ENCODE results near the gene FKRP. TPM values are rescaled to one million over a fixed set of nuclear protein-coding genes. Genes with fewer than 3 reads are reported as not detected.
"Not testable (repeated sequence)": the region's sequence is repeated elsewhere in the genome, so short reads cannot be mapped to it uniquely, and the experiment has no call there.

The FKRP gene
- total RNA-seq: 10 to 100 TPM; 17.8 to 18.1 TPM

DNA sequence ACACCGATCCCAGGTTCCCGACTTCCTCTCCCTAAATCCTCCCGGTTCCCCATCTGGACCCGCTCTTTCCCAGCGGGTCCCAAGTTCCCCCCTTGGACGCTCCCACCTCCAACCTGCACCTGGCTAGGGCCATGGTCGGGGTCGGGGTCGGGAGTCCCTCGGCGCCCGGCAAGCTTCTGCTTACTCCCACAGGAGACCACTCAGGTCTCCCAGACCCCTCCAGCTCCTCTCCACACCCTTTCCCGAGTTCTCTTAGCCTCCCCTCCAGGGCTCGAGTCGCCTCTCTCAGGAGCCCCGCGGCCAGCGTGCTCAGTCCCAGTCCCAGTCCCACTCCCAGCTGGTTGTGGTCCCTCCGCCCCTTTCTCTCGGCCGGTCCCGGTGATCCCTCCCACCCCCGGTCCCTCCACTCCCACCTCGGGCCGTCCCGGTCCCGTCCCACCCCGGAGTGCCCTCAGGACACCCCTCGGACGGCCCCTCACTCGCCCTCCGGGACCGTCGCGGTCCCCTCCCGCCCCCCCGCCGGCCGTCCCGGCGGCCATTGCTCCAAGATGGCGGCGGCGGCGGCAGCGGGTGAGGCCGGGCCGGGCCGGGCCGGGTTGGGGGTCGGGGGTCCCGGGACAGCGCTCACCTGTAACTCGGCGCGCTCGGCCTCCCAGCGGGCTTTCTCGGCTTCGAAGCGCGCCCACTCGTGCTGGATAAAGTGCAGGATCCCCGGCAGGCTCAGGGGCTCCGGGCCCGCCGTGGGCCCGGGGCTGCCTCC lies at the start of gene FKRP:
TSS of gene FKRP (plus strand) at position 537 of the 760 bp plus-strand sequence. CDS start 9,394 bp downstream, outside the sequence.
- H3K36me3 Mint-ChIP-seq: peaks cover 6% of the 10 kb centered on the region
- peaks cover 41% of the 10 kb centered on the region for H3K4me1 Mint-ChIP-seq
- H3K27me3 Mint-ChIP-seq: no peaks in the 10 kb centered on the region
- DNase-seq: peak; percentile 68
- no peaks in the 10 kb centered on the region for H3K9me3 Mint-ChIP-seq
- POLR2A ChIA-PET: interaction anchor here (0.8 to 1.0 kb wide), 3 partner anchors 8 to 32 kb away, joined by 3 to 4 read pairs (median 3); no protein-coding TSS in a partner anchor
- peak; percentile 59 for ATAC-seq (ENCODE audit: low read depth)
- H3K27ac Mint-ChIP-seq: peak within 1 kb of the TSS; percentile 84
- H3K4me3 Mint-ChIP-seq: peak within 1 kb of the TSS; percentile 89

DNA sequence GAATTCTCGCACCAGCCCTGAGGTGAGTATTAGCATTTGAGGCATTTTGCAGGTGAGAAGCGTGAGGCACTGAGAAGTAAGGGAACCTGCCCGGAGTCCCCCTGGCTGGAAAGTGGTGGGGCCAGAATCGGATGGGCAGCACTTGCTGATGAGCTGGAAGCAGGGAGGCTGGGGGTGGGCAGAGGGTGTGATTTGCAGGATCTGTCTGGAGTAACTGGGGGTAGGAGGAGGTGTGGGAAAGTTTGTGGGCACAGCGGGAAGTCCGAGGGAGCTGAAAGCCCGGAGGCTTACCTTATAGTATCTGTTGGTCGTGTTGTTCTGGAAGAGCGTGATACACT lies 49.0 kb upstream of the FKRP start:
- Mint-ChIP-seq H3K4me1 (no peaks in the 10 kb centered on the region), H3K36me3 (peaks cover 52% of the 10 kb centered on the region), H3K27ac (no peak overlapping the region), H3K9me3 (no peaks in the 10 kb centered on the region), H3K27me3 (no peaks in the 10 kb centered on the region), H3K4me3 (no peak overlapping the region)
- ATAC-seq (ENCODE audit: low read depth) (no peak), DNase-seq (no peak)
- POLR2A ChIA-PET: no interaction called here

DNA sequence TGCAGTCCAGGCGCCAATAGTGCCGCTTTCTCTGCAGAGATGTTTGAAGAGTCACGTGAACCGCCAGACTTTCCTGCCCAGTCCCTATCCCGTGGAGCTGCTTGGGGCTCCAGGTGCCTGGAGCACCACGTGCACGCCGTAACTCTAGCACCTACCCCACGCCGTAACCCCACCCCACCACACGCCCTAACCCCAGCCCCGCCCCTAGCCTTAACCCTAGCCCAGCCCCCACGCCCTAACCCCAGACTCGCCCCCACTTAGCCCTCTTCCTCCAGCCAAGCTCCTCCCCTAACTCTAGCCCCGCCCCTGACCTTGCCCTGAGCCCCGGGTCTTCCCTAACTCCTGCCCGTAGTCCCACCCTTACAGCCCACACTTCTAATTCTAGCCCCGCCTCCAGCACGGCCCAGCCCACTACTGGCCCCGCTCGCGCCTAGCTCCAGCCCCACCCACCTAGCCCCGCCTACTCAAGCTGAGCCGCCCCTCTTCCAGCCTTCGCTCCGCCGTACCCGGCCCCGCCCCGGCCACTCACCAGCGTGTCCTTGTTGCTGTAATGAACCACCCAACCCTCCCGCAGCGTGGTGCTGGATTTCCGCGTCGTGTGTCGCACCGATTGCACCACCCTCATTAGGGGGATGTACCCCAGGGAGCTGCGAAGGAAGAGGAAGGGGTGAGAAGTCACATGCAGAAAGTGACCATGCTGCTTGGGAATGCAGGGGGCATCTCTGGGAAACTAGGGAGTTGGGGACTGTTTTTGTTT lies 48.5 kb upstream of the FKRP start:
- POLR2A ChIA-PET: interaction anchor here (1.1 kb wide), 1 partner anchor 17 kb away, joined by 5 read pairs; no protein-coding TSS in a partner anchor
- DNase-seq: peak; percentile 37
- Mint-ChIP-seq H3K27me3 (no peaks in the 10 kb centered on the region), H3K4me3 (no peak overlapping the region), H3K36me3 (peaks cover 46% of the 10 kb centered on the region), H3K27ac (no peak overlapping the region), H3K4me1 (no peaks in the 10 kb centered on the region), H3K9me3 (no peaks in the 10 kb centered on the region)
- ATAC-seq (ENCODE audit: low read depth): peak; percentile 45

DNA sequence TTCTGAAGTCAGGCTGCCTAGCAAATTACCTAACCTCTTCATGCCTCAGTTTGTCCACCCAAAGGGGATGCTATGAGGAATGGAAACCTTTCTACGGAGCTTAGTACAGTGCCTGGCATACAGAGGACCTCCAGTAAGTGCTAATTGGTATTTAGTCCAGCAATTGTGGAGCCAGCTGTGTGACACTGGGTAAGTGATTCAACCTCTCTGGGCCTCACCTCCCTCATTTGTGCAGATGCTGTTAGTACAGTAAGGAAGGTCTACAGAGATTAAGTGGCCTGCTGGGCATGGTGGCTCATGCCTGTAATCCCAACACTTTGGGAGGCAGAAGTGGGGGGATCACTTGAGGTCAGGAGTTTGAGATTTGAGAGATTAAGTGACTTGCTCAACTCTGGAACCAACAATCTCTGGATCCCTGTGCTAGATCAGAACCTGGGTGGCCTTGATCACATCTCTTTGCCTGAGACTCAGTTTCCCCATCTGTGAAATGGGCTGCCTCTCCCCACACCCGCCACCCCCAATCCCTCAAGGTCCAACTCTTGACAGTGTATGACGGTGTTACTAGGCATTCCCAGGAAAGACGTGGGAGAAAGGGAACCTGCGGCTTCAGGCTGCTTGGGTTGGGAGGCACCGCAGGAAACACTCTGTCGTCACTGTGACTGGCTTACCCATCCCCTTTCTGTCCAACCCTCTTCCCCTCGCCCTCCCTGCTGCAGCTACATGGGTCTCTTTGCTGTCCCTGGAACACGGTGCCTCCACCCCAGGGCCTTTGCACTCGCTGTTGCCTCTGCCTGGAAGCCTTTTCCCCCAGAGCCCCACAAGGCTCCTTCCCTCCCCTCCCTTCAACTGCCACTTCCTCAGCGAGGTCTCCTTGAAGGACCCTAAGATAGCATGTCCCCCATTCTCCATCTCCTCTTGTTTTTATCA lies 47.2 kb upstream of the FKRP start:
- POLR2A ChIA-PET: interaction anchor here (1.1 to 1.2 kb wide), 3 partner anchors 11 to 96 kb away, joined by 3 to 5 read pairs (median 3); no protein-coding TSS in a partner anchor
- Mint-ChIP-seq H3K4me3 (no peak overlapping the region), H3K36me3 (peaks cover 40% of the 10 kb centered on the region), H3K27ac (no peak overlapping the region), H3K9me3 (no peaks in the 10 kb centered on the region), H3K27me3 (no peaks in the 10 kb centered on the region), H3K4me1 (no peaks in the 10 kb centered on the region)
- DNase-seq: no peak
- ATAC-seq (ENCODE audit: low read depth): no peak

DNA sequence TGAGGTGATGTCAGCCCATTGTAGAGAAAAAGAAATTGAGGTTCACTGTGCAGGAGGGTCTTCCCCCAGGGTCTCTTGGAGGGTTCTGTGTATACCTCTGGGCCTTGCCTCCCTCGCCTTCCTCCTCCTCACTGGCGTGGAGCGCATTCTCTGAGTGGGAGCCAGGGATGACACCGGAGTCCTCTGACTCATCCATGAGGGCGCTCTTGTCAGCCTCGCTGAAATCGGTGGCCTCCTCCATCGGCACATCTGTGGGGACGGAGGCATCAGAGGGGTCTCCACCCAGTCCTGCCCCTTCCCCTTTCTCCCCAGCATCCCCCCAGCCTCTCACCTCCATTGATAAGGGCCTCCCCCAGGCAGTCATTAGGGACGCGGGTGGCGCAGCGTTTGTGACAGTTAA lies 45.2 kb upstream of the FKRP start:
- peaks cover 10% of the 10 kb centered on the region for H3K4me1 Mint-ChIP-seq
- H3K27me3 Mint-ChIP-seq: no peaks in the 10 kb centered on the region
- ATAC-seq (ENCODE audit: low read depth) (no peak), DNase-seq (no peak)
- peaks cover 39% of the 10 kb centered on the region for H3K36me3 Mint-ChIP-seq
- H3K27ac Mint-ChIP-seq: no peak overlapping the region
- H3K4me3 Mint-ChIP-seq: no peak overlapping the region
- POLR2A ChIA-PET: interaction anchor here (0.9 kb wide), 1 partner anchor 28 kb away, joined by 3 read pairs; no protein-coding TSS in a partner anchor
- no peaks in the 10 kb centered on the region for H3K9me3 Mint-ChIP-seq

DNA sequence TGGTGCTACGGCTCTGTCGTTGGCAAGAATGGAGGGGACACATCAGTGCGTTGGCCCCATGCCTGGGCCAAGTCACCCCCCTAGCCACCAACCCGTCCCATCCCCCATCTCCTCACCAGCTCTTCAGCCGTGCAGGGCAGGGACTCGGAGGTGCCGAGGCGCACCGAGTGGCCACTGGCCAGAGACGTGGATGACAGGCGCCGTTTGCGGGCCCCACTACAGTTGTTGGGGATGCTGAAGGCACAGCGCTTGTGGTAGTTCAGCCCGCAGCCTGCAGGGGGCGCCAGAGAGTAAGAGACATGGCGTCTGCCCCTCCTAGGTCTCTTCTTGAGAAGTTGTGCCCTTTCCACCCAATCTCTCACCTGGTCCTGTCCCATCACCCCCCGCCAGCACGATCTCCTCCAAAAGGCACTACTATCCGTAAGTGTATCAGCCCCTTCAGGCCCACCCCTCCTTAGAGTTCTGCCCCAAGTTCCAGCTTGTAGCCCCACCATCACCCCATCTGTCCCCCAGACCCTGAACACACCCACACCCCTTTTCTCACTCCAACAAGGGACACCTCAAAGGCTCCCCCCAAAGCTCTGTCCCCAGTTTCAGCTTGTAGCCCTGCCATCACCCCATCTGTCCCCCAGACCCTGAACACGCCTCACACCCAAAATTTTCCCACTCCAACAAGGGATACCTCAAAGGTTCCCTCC lies 41.3 kb upstream of the FKRP start:
- Mint-ChIP-seq H3K27me3 (no peaks in the 10 kb centered on the region), H3K4me3 (peak overlapping the region; percentile 29), H3K36me3 (peaks cover 34% of the 10 kb centered on the region), H3K9me3 (no peaks in the 10 kb centered on the region), H3K27ac (peak overlapping the region; percentile 79), H3K4me1 (peaks cover 15% of the 10 kb centered on the region)
- DNase-seq (peak; percentile 93), ATAC-seq (ENCODE audit: low read depth) (peak; percentile 77)
- POLR2A ChIA-PET: interaction anchor here (0.9 to 3.9 kb wide), 6 partner anchors 10 to 117 kb away, joined by 3 to 36 read pairs (median 6); partner anchors contain the start of gene PRKD2

DNA sequence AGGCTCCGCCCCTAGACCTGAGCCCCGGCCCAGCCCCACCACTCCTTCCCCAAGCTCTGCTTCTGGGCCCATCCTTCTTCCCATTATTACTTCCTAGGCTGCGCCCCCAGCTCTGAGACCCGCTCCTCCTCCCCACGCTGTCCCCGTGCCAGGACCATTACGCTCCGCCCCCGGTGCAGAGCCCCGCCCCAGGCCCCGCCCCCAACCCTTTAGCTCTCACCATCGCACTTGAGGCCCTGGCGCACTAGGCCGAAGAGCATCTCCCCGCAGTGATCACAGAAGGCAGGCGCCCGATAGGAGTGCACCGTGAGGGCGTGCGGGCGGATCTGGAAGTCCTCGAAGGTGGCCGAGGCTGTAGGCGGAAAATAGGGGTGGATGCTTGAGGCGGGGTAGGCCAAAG lies 35.2 kb upstream of the FKRP start:
- Mint-ChIP-seq H3K4me3 (no peak overlapping the region), H3K27me3 (no peaks in the 10 kb centered on the region), H3K9me3 (no peaks in the 10 kb centered on the region), H3K27ac (peak overlapping the region; percentile 52), H3K4me1 (peaks cover 25% of the 10 kb centered on the region), H3K36me3 (peaks cover 32% of the 10 kb centered on the region)
- DNase-seq (no peak), ATAC-seq (ENCODE audit: low read depth) (no peak)
- POLR2A ChIA-PET: interaction anchor here (0.7 to 2.5 kb wide), 4 partner anchors 18 to 99 kb away, joined by 3 to 8 read pairs (median 4); no protein-coding TSS in a partner anchor

- not testable (repeated sequence) for H3K9me3 Mint-ChIP-seq; H3K27me3 Mint-ChIP-seq; DNase-seq; ATAC-seq (ENCODE audit: low read depth)
- peak overlapping the region; percentile 97 for H3K27ac Mint-ChIP-seq
- POLR2A ChIA-PET: interaction anchor here (0.6 to 4.5 kb wide), 10 partner anchors 9 to 996 kb away, joined by 3 to 36 read pairs (median 6); partner anchors contain the start of genes CALM3, DACT3, FKRP and SLC1A5
- H3K4me1 Mint-ChIP-seq: peaks cover 24% of the 10 kb centered on the region
- peak overlapping the region; percentile 16 for H3K4me3 Mint-ChIP-seq
- peaks cover 26% of the 10 kb centered on the region for H3K36me3 Mint-ChIP-seq
These were observed 33.0 kb upstream of the FKRP start for GRCh38 chr19:46712768-46713338.

- ATAC-seq (ENCODE audit: low read depth) (peak; percentile 50), DNase-seq (peak; percentile 82)
- Mint-ChIP-seq H3K36me3 (peaks cover 24% of the 10 kb centered on the region), H3K27me3 (no peaks in the 10 kb centered on the region), H3K4me3 (peak overlapping the region; percentile 97), H3K9me3 (no peaks in the 10 kb centered on the region), H3K4me1 (peaks cover 33% of the 10 kb centered on the region), H3K27ac (peak overlapping the region; percentile 97)
- POLR2A ChIA-PET: interaction anchor here (0.6 to 4.5 kb wide), 18 partner anchors 10 to 997 kb away, joined by 3 to 36 read pairs (median 5); partner anchors contain the start of genes CALM3, DACT3, FKRP and SLC1A5
These were observed 31.9 kb upstream of the FKRP start for GRCh38 chr19:46713781-46714443.

DNA sequence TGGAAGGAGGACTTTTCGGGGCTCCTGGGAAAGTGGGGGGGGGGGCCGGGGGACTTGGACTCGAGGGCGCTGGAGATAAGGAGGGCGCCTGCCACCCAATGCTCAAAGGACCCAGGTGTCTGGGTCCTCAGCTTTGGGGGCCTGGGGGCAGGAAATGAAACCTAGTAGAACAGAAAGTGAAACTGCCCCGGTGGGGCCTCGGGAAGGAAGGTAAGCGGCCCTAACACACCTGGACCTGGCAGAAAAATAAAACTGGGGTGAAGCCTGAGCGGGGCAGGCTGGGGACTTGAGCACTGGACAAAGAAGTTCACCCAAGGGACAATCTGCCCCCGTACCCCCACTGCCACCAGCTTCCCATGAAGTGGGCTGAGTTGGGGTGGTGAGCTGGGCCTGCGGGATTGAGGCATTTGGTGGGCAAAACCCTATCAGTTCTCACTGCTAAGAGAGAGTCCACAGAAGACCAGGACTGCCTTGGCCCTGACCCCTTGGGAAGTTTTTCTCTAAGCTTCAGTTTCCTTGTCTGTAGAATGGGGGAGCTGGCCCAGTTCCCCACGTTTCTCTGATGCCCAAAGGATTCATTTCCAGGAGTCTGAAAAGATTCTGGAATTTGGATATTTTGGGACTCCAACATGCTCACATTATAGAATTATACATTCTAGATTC lies 31.3 kb upstream of the FKRP start:
- DNase-seq (peak; percentile 74), ATAC-seq (ENCODE audit: low read depth) (peak; percentile 46)
- peak overlapping the region; percentile 97 for H3K27ac Mint-ChIP-seq
- no peaks in the 10 kb centered on the region for H3K9me3 Mint-ChIP-seq
- H3K4me3 Mint-ChIP-seq: peak overlapping the region; percentile 97
- POLR2A ChIA-PET: interaction anchor here (0.6 to 4.5 kb wide), 16 partner anchors 10 to 399 kb away, joined by 3 to 36 read pairs (median 6); partner anchors contain the start of genes CALM3, DACT3, FKRP and SLC1A5
- peaks cover 27% of the 10 kb centered on the region for H3K36me3 Mint-ChIP-seq
- H3K27me3 Mint-ChIP-seq: no peaks in the 10 kb centered on the region
- peaks cover 36% of the 10 kb centered on the region for H3K4me1 Mint-ChIP-seq

DNA sequence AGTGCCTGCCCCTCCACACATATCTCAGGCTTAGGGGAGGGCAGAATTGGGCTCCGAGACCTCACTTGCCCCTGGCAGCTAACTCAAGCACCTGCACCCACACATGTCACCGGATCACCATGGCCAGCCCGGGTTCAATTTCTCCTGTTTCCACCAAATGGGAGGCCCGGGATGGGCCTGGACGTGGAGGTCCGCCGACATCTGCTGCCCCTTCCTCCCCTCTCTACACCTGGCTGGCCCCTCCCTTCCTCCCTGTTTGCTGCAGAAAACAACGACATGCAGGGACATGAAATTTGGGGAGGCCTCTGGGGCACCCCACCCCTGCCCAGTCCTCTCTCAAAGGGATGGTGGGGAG lies 30.3 kb upstream of the FKRP start:
- POLR2A ChIA-PET: interaction anchor here (0.6 to 4.5 kb wide), 7 partner anchors 8 to 104 kb away, joined by 4 to 36 read pairs (median 15); partner anchors contain the start of gene SLC1A5
- ATAC-seq (ENCODE audit: low read depth) (no peak), DNase-seq (no peak)
- H3K27ac Mint-ChIP-seq: peak overlapping the region; percentile 97
- no peaks in the 10 kb centered on the region for H3K9me3 Mint-ChIP-seq
- H3K4me3 Mint-ChIP-seq: peak overlapping the region; percentile 97
- no peaks in the 10 kb centered on the region for H3K27me3 Mint-ChIP-seq
- peaks cover 32% of the 10 kb centered on the region for H3K4me1 Mint-ChIP-seq
- peaks cover 24% of the 10 kb centered on the region for H3K36me3 Mint-ChIP-seq

Measured in activated naive CD8-positive, alpha-beta T cell treated with anti-CD3 and anti-CD28 coated beads, Interleukin-2, amount 10 ng/mL, durations not matched to agents 7 days and 5 days (primary cell).